Ectodermal cell (in vitro differentiated cells): ENCODE results near the gene COG2.

ENCODE experiments used
- H3K27ac ChIP-seq: 2 replicates; pipeline ENCODE4 v1.7.0; 2013; ENCODE audit warnings: mild to moderate bottlenecking, low read depth, low read length; ENCODE audit not compliant: insufficient read depth, poor library complexity, severe bottlenecking
- H3K27me3 ChIP-seq: 2 replicates; pipeline ENCODE4 v1.7.0; 2013; ENCODE audit warnings: mild to moderate bottlenecking, low read length; ENCODE audit not compliant: insufficient read depth, control insufficient read depth, poor library complexity, severe bottlenecking
- H3K36me3 ChIP-seq: one replicate; pipeline ENCODE4 v1.7.0; 2013; ENCODE audit warnings: low read length; ENCODE audit not compliant: control insufficient read depth, insufficient read depth
- H3K4me1 ChIP-seq: one replicate; pipeline ENCODE4 v1.7.0; 2013; ENCODE audit warnings: low read length; ENCODE audit not compliant: control insufficient read depth, insufficient read depth
- H3K4me3 ChIP-seq: 2 replicates; pipeline ENCODE4 v1.7.0; 2013; ENCODE audit warnings: low read depth, low read length, control low read depth; ENCODE audit not compliant: insufficient read depth
- H3K9me3 ChIP-seq: 2 replicates; pipeline ENCODE4 v1.7.0; 2013; ENCODE audit warnings: mild to moderate bottlenecking, low read length, moderate library complexity; ENCODE audit not compliant: control insufficient read depth
- WGBS, 2 experiments: methylation state at CpG; one replicate each; pipeline ENCODE4 v1.1.7; 2013; ENCODE audit warnings: missing lambda C conversion rate in 2 of 2; 5-methylcytosine and 5-hydroxymethylcytosine counted together

Gene COG2

DNA sequence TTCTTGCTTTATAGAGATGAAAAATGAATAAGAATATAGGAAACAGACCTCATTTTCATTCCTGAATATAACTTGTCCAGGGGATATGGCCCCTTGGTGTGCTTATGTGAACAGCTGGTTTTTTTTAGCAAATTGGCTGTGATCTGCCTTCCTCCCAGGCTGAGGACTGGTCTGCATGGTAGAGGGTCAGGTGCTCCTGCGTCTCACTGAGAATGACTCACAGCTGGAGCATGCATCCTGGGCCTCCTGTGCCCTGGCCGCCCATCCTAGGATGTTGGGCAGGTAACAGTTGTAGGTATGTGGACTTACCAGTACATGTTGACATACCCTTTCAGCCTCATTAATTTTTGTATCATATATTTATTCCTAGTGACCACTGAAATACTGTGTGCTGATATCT, 41.9 kb downstream of the COG2 start:
- Histone ChIP-seq H3K27ac (no peak overlapping the region), H3K9me3 (no peaks in the 10 kb centered on the region), H3K27me3 (no peaks in the 10 kb centered on the region), H3K4me3 (no peak overlapping the region), H3K4me1 (no peaks in the 10 kb centered on the region), H3K36me3 (peaks cover 31% of the 10 kb centered on the region)
- WGBS, 2 experiments: 85 to 94% methylated on average over 2 of the region's 2 CpGs

GRCh38 chr1:230684998-230685397, 42.7 kb downstream of the COG2 start:
- Histone ChIP-seq H3K9me3 (no peaks in the 10 kb centered on the region), H3K4me3 (no peak overlapping the region), H3K4me1 (no peaks in the 10 kb centered on the region), H3K36me3 (peaks cover 31% of the 10 kb centered on the region), H3K27me3 (no peaks in the 10 kb centered on the region), H3K27ac (no peak overlapping the region)
- 96 to 98% methylated on average over 5 of the region's 5 CpGs for WGBS, 2 experiments

GRCh38 chr1:230686747-230687146, 44.5 kb downstream of the COG2 start:
- no peaks in the 10 kb centered on the region for H3K27me3 ChIP-seq
- no peaks in the 10 kb centered on the region for H3K9me3 ChIP-seq
- no peak overlapping the region for H3K27ac ChIP-seq
- WGBS, 2 experiments: 70 to 97% methylated on average over 3 to 4 of the region's 5 CpGs
- no peaks in the 10 kb centered on the region for H3K4me1 ChIP-seq
- no peak overlapping the region for H3K4me3 ChIP-seq
- H3K36me3 ChIP-seq: peaks cover 37% of the 10 kb centered on the region

DNA sequence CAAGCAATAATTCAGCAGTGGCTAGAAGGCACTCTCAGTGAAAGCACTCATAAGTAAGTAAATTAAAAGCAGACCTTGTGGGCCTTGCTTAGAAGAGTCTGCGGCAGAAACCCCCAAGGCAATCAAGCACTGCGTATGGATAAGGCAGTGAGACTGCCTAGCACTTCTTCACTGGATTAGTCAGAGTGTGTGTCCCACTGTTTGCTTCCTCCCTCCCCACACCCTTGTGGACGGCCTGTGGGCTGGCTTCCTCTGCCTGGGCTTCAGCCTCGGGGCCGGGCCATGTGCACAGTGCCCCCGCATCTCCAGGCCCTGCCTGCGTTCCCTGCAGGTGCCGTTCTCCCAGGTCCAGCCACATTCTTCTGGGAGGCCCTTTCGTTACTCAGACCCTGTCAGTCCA, 47.8 kb downstream of the COG2 start:
- peaks cover 15% of the 10 kb centered on the region for H3K36me3 ChIP-seq
- WGBS, 2 experiments: 95% methylated on average over 9 of the region's 9 CpGs

DNA sequence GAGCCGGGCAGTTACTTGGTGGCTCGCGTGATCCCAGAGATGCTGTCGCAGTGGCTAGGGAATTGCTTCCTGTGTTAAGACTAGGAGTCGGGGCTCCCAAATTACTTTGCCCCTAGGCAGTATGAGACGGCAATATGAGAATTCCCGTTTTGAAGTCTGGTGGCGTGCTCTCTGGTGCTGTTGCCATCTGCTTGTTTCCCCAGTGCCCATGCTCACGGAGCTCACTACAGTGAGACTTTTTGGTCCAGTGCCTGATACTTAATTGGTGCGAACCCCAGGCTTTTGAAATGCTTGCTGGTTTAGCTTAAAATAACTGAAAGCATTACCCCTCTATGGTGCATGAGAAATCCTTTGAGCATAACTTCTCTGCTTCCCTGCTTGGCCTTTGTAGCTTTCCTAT, 49.3 kb downstream of the COG2 start:
- Histone ChIP-seq H3K27ac (no peak overlapping the region), H3K27me3 (no peaks in the 10 kb centered on the region), H3K9me3 (no peaks in the 10 kb centered on the region), H3K4me1 (peaks cover 4% of the 10 kb centered on the region), H3K4me3 (no peak overlapping the region), H3K36me3 (peaks cover 14% of the 10 kb centered on the region)
- WGBS, 2 experiments: 96 to 97% methylated on average over 10 of the region's 10 CpGs

More for the DNA sequence above, 47.8 kb downstream of the COG2 start:
- Histone ChIP-seq H3K27me3 (no peaks in the 10 kb centered on the region), H3K4me1 (peaks cover 4% of the 10 kb centered on the region), H3K27ac (no peak overlapping the region), H3K4me3 (no peak overlapping the region), H3K9me3 (no peaks in the 10 kb centered on the region)

DNA sequence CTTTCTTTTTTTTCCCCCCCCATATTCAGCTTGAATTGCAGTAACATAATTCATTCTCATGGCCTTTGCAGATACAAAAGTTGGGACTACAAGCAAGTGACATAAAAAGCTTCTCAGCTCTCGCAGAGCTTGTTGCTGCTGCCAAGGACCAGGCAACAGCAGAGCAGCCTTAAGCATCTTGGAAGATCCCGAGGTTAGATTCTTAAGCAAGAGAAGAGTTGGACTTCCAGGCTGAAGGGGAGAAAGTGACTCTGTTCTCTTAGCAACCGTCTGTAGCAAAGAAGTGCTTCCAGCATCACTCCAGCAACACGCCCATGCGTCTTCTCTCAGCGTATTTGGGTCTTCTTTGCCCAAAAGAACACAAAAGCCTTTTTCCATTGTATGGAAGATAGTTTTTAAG, 50.9 kb downstream of the COG2 start:
- 91 to 94% methylated on average over 6 of the region's 6 CpGs for WGBS, 2 experiments

GRCh38 chr1:230693777-230694176, 51.5 kb downstream of the COG2 start:
- Histone ChIP-seq H3K27me3 (no peaks in the 10 kb centered on the region), H3K9me3 (no peaks in the 10 kb centered on the region)
- 81 to 84% methylated on average over 8 of the region's 8 CpGs for WGBS, 2 experiments

More for the DNA sequence above, 50.9 kb downstream of the COG2 start:
- H3K4me1 ChIP-seq: peaks cover 4% of the 10 kb centered on the region
- H3K27ac ChIP-seq: no peak overlapping the region
- H3K4me3 ChIP-seq: no peak overlapping the region
- H3K9me3 ChIP-seq: no peaks in the 10 kb centered on the region
- no peaks in the 10 kb centered on the region for H3K27me3 ChIP-seq
- H3K36me3 ChIP-seq: peaks cover 6% of the 10 kb centered on the region

DNA sequence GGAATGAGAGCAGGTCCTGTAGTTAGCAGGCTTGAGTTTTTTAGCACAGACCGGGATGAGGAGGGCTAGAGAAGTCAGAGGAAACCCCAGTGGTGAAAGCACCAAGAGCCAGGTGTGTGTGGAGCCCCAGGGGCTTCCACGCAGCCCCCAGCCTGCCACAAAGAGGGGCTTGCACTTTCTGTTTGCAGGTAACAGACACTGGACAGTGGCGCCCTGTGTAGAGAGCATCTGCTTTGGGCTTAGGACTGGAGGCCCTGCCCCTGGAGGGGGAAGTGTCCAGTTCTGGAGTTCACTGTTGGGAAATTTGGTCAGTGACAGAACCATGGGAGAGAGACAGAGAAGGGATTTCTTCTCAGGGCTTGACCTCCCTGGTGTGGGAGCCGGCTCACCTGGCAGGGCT, 52.2 kb downstream of the COG2 start:
- H3K27me3 ChIP-seq: no peaks in the 10 kb centered on the region
- no peaks in the 10 kb centered on the region for H3K9me3 ChIP-seq
- 88 to 92% methylated on average over 4 of the region's 4 CpGs for WGBS, 2 experiments
- peaks cover 6% of the 10 kb centered on the region for H3K36me3 ChIP-seq
- no peak overlapping the region for H3K27ac ChIP-seq
- H3K4me1 ChIP-seq: peaks cover 4% of the 10 kb centered on the region
- no peak overlapping the region for H3K4me3 ChIP-seq

More at GRCh38 chr1:230693777-230694176, 51.5 kb downstream of the COG2 start:
- Histone ChIP-seq H3K27ac (no peak overlapping the region), H3K4me1 (peaks cover 4% of the 10 kb centered on the region), H3K36me3 (peaks cover 6% of the 10 kb centered on the region), H3K4me3 (no peak overlapping the region)

DNA sequence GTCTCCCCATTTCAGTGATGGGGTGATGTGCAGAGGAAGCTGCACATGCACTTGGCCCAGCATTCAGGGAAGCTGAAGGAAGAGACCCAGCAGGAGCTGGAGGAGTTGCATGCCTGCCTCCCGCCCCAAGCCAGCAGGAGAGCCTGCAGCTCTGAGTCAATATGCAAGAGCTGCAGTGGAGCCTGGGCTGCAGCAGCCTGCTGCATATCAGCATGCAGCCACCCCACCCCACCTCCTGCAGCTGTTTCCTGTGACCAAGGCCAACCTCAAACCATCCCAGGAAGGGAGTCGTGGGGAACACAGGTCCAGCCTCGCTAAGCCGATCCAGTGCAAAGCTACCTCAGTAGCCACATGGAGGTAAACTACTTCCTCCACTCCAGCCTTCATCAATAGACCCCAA, 52.7 kb downstream of the COG2 start:
- 72 to 78% methylated on average over 4 of the region's 4 CpGs for WGBS, 2 experiments
- peaks cover 6% of the 10 kb centered on the region for H3K36me3 ChIP-seq
- H3K4me3 ChIP-seq: no peak overlapping the region
- H3K27me3 ChIP-seq: no peaks in the 10 kb centered on the region
- no peak overlapping the region for H3K27ac ChIP-seq
- no peaks in the 10 kb centered on the region for H3K9me3 ChIP-seq
- H3K4me1 ChIP-seq: peaks cover 4% of the 10 kb centered on the region

- 93 to 95% methylated on average over 8 of the region's 8 CpGs for WGBS, 2 experiments
- peaks cover 4% of the 10 kb centered on the region for H3K4me1 ChIP-seq
Measured at GRCh38 chr1:230696218-230696617, 53.9 kb downstream of the COG2 start.

More at GRCh38 chr1:230696218-230696617, 53.9 kb downstream of the COG2 start:
- H3K4me3 ChIP-seq: no peak overlapping the region
- no peak overlapping the region for H3K27ac ChIP-seq
- H3K36me3 ChIP-seq: peaks cover 6% of the 10 kb centered on the region
- no peaks in the 10 kb centered on the region for H3K9me3 ChIP-seq
- no peaks in the 10 kb centered on the region for H3K27me3 ChIP-seq
